GM12873 (cell line): Measurements from ENCODE around the gene MIA2.

Experiments
- TF ChIP-seq, protein P1 (sequence below): IDR thresholded peaks from 2 replicates; pipeline ENCODE4 v1.5.1; 2012; ENCODE audit warnings: low read depth, mild to moderate bottlenecking, moderate library complexity, low read length, control low read depth; ENCODE audit not compliant: insufficient read depth; ENCODE audit errors: missing control alignments

MIA2 gene

DNA sequence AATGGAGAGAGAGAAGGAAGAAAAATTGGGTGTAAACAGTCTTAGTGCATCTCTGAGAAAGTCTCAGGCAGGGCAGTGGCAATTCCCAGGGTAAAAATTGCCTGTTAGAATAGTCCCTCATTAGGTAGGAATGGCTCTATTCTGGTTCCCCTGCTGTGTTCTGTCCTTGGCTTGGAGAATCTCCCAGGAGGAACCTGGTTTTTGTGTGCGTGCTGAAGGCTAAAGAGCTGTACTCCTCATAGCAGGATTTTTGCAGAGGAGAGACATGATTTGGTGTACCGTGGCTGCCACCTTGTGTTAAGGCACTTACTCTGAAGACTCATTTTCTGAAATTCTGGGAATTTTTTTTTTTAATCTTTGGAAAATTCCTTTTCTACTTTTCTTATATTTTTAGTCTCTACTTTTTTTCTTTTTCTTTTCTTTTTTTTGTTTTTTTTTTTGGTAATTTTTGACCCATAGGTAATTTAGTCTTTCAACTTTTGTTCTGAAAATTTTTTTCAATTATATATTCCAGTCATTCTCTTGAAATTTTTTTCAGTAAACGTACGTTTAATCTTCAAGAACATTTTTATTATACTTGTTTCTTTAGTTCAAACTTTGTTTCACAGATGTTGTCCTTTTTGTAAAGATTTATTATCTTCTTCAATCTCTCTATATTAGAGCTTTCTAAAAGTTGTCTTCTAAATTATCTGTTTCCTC is 134.7 kb downstream of the MIA2 start:
- TF ChIP-seq, protein P1, sequence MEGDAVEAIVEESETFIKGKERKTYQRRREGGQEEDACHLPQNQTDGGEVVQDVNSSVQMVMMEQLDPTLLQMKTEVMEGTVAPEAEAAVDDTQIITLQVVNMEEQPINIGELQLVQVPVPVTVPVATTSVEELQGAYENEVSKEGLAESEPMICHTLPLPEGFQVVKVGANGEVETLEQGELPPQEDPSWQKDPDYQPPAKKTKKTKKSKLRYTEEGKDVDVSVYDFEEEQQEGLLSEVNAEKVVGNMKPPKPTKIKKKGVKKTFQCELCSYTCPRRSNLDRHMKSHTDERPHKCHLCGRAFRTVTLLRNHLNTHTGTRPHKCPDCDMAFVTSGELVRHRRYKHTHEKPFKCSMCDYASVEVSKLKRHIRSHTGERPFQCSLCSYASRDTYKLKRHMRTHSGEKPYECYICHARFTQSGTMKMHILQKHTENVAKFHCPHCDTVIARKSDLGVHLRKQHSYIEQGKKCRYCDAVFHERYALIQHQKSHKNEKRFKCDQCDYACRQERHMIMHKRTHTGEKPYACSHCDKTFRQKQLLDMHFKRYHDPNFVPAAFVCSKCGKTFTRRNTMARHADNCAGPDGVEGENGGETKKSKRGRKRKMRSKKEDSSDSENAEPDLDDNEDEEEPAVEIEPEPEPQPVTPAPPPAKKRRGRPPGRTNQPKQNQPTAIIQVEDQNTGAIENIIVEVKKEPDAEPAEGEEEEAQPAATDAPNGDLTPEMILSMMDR: peak; percentile 48

DNA sequence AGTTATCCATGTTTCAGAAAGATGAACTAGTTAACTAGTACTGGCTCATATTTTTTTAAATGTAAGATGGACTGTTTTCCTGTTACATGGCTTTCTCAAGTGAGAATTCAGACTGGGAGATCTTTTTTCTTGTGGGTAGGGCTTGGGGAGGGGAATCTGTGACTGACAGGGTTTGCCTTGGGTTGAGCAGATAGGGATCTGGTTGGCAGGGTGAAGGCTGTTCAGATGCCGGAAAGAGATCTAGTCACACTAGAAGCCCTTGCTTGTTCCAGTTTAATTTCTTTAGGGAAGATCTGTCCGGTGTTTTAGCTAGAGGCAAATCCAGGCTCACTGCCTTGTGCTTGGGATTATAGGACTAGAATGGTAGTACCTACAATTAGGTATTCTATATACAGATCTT is 135.3 kb downstream of the MIA2 start:
- TF ChIP-seq, protein P1: no peak

DNA sequence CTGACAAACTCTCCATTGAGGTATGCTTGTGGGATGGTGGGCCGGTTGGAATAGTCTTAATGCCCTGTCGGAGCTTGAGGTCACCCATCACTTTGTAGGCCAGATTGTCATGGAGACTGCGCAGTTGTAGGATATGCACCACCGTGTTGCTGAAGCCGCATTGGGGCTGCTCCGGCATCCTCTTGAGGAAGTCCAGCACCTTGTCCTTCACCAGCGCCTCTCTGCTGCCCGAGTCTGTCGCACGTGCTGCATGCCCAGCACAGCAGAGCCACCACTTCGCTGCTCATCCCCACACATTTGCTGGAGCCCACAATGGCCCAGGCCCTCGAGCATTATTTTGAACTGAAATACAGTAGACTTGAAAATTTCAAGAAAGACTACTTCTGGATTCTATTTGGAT is 136.7 kb downstream of the MIA2 start:
- TF ChIP-seq, protein P1: no peak

DNA sequence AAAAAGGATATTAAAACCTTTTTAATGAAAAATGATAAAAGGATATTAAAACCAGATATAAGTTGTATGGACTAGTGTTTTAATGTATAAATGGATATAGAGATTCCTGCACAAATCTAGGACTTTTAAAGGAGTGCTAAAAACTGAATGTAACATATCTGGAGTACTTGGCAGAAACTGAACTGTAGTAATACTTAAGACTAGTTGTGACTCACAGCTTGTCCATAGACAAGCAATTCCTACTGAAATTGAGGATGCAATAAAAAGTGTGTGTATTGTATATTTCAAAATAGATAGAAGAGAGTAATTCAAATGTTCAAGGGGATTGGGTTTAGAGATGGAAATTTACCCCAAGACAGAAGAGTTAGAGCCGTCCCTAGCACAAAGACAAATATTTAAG is 138.9 kb downstream of the MIA2 start:
- TF ChIP-seq, protein P1: no peak

DNA sequence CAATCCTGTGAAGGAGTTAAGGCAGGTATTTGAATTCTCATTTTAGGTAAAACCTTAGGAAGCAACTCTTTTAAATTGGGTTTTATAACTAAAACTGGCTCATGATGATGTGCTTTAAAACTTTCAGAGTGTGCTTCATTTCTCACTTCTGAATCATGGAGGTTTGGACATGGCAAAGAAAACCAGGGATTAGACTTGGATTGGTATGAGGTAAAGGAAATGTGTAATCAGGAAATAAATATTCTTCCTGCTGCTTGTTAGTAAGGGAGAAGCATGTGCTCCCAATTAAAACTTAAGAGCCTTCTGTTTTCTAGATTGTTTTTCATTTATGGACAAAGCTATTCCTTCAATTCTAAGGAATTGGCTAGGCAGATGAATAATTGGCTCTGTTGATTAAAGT is 141.1 kb downstream of the MIA2 start:
- TF ChIP-seq, protein P1: no peak

DNA sequence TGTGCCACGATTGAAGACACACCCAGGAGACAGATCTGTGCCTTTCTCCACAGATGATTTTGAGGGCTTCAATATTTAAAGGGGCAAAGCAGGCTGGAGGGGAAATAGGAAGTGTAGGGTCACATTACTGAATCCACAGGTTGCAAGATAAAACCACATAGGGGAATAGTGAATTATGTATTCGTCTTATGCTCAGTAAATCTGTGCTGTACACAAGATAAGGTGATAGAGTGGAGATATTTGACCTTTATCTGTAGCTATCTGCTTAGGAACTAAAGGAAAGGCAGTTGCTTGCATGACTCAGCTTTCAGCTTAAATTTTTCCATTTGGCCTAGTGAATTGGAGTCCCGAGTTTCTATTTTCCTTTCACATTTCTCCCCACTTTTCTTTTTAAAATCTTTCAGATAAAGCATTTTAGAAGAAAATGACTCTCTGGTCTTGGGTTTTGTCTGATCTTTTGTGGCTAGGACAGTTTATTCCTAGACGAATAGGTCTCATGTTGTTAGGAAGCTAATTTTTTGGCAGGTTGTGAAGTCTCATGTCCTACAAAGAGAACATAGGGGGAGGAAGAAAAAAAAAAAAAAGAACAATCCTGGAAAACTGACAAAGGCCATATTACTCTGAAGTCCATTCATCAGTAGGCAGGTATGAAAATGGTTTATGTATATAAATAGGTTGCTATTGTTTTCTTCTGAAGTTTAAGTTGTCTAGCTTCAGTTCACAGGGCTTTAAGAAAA is 143.1 kb downstream of the MIA2 start:
- TF ChIP-seq, protein P1: no peak

DNA sequence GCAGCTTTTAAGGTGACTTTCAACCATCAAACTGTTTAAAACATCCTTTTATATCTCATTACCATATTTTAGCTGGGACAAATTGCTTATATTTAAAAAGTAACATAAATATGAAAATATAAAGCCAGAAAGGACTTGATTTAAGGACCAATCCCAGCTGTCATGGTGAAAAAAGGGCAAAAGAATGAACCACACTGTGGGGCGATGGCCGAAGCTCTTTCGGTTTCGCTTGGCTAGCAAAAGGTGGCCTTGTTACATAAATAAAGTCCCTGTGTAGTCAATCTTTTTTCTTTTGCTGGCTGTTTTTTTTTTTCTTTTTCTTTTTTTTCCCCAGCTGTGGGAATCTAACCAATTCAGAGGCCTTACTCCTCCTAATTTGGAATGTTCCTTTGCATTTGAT is 147.7 kb downstream of the MIA2 start:
- TF ChIP-seq, protein P1: no peak
